OCI-LY3 (cell line): ENCODE measurements around the gene NIPAL3.

Experiments used
- CTCF ChIP-seq: fragments of 200-600, 300-600 bp; sonication (generic); IDR thresholded peaks from 2 replicates; pipeline ENCODE4 v1.5.1; 2014; ENCODE audit warnings: antibody characterized with exemption, low read length, low read depth
- EZH2phosphoT487 ChIP-seq: fragments of 200-600 bp; shearing (Covaris generic); IDR thresholded peaks from 2 replicates; pipeline ENCODE4 v1.6.1; 2018; ENCODE audit warnings: antibody characterized with exemption, mixed run types, low read depth

- TF ChIP-seq CTCF = no peak
- no peak for TF ChIP-seq EZH2phosphoT487
Measured at GRCh38 chr1:24389231-24389678, 26.3 kb upstream of the NIPAL3 start.
